GM18951 (cell line): ENCODE results near the gene NYAP1.
"Not testable (repeated sequence)": the region's sequence is repeated elsewhere in the genome, so short reads cannot be mapped to it uniquely, and the experiment has no call there.

Experiments
- POLR2A ChIP-seq: IDR thresholded peaks from 4 replicates; pipeline ENCODE4 v1.6.1; 2011; ENCODE audit warnings: mild to moderate bottlenecking; ENCODE audit not compliant: insufficient read length, insufficient read depth; ENCODE audit errors: extremely low read depth
- in situ Hi-C: fragments of 300-500 bp; cut with MboI; formaldehyde crosslinking; loops from one replicate; pipeline ENCODE4 v1.12.0; 2022; ENCODE audit warnings: low sequenced_read_pairs, mixed read lengths, inconsistent platforms; ENCODE audit not compliant: unreplicated experiment

Gene NYAP1

DNA sequence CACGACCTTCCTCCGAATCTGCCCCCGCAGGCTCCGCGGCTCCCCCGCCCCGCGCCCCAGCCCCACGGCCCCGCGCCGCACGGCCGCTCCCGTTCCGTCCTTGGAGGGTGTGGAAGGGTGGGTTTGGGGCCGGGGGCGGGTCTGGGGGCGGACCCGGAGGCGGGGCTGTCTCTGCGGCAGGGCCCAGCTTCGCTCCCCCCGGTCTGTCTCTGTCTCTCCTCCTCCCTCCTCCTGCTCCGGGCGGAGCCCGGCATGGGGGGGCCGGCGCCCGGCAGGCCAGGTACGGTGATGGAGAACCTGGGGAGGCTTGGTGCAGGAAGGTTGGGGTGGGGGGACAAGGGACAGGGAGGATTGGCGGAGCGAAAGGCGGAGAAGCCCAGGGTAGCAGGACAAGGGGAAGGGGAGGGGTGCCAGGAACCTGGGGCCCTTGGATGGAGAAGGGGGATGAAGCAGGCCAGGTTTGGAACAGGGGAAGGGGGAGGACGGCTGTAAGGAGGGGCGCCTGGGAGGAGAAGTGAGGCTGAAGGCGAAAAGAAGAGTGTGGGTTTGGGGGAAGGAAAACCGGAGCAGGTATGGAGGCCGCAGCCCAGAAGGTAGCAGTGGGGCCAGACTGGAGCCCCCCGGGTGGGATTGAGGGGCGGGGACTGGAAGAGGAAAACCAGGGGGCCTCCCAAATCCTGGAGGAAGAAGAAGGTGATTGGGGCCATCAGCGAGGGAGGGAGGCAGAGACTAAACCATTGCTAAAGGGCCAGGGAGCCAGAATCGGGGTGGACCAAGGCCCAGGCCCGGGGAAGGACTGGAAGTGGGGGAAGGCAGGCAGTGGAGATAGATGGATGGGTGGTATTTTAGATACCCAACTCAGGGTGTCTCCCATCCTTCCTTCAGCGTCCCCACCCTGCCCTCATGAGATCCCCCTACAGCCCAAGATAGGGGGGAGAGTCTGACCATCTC is at the start of gene NYAP1:
TSS of gene NYAP1 (plus strand) at position 206 of the 951 bp plus-strand sequence. CDS start 1,385 bp downstream, outside the sequence.
- in situ Hi-C loops = no loop called here
- TF ChIP-seq POLR2A = no peak

DNA sequence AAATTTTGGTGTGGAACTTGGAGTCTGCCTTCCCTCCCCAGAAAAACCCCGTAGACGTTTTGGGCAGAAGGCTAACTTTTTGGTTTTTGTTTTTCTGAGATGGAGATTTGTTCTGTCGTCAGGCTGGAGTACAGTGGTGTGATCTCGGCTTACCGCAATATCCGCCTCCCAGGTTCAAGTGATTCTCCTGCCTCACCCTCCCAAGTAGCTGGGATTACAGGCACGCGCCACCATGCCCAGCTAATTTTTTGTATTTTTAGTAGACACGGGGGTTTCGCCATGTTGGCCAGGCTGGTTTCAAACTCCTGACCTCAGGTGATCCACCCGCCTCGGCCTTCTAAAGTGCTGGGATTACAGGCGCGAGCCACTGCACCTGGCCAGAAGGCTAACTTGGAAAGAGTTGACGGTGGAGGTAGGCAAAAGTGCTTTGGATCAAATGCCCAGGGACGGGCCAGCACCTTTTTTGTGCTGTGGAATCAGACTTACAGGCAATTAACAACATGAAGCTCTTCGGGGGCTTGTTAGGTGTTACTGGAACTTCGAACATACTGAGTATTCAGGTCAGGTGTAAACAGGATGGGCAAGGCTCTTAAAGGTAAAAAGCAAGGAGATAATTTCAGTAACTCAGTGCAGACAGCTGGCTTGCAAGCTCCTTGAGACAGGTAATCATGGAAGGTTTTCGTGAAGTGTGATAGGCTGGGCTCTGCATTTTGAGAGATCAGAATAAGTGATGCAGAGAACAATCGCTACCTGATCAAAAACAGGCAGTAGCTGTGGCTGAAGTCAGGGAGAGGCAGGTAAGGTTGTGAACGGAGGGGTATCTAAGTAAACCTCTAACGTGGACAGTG is 49.2 kb upstream of the NYAP1 start:
- in situ Hi-C loops = no loop called here
- no peak for TF ChIP-seq POLR2A

DNA sequence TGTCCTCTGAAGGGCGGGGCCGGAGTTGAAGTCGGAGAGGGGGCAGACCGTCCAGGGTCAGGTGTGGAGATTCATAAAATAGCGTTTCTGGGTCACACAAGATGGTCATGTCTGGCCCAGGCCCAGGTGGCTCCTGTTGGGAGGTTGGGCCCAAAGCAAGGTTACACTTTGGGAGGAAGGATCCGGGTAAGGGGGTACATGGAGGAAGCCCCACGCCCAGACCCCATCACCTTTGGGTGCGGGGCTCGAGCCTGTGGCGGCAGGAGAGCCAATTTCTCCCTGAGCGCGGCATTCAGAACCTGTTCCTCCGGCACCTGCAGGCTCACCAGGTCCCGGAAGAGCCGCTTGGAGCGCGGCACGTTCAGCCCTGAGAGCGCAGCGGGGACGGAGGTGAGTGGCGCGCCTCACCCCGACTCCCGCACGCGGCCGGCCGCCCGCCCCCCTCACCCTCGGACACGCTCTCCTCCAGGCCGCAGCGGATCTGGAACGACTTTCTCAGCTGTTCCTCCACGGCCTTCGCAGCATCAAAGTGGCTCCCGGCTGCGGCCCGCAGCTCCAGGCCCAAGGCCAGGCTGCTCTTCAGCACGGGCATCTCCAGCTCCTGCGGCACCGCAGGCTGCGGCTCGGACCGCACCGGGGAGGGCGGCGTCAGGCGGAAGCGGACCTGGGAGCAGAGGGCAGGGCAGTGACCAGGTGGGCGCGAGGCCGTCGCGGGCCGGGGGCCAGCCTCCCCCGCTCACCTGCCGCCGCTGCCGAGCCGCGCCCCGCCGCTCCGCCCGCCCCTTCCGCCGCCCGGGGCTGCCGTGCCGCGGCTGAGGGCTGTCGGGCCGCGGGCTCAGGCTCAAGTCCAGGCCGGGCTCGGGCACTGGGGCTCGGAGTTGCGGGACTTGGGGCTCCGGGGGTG is 48.1 kb upstream of the NYAP1 start:
- in situ Hi-C loops = no loop called here

DNA sequence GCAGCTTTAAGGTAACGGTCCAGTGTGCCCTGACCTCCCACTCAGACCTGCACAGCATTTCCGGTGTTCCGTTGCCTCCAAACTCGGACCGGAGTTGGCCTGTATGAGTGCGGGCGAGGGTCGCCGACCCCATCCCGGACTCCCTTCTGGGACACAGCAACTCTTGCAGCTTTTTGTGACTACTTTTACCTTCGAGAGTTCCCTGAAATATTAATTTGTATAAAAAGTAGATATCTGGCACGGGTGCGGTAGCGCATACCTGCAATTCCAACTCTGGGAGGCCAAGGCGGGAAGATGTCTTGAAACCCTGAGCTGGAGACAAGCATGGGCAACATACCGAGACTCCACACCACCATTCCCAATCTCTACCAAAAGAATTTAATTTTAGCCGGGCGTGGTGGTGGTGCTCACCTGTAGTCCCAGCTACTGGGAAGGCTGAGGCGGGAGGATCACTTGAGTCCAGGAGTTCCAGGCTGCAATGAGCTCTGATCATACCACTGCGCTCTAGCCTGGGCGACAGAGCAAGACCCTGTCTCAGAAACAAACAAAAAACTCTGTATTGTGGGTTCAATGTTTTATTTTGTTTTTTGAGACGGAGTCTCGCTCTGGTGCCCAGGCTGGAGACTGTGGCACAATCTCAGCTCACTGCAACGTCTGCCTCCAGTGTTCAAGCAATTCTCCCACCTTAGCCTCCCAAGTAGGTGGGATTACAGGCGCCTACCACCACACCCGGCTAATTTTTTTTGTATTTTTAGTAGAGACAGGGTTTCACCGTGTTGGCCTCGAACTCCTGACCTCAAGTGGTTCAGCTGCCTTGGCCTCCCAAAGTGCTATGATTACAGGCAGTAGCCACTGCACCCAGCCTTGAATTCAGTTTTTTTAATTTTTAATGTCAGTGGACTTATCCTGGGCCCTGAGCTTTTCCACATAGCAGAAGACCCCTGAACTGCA is 46.3 kb upstream of the NYAP1 start:
- in situ Hi-C loops = no loop called here
- no peak for TF ChIP-seq POLR2A

More for the DNA sequence above, 48.1 kb upstream of the NYAP1 start:
- peak; percentile 26 for TF ChIP-seq POLR2A

DNA sequence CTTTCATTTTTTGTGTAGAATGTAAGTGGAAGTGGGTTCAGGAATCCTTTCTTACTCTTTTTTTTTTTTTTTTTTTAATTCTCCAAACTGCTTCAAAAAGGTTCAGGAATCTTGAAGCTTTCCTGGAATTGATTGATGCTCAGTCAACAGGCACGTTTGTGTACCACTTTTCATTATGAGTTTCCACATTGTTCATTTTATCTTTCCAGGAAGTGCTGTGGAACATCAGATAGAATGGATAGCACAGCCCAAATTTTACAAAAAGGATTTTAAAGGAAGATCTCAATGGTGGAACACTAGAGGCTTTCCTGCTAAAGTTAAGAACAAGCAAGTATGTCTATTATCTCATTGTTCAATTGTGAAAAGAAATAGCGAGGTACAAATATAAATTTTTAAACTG is 45.6 kb upstream of the NYAP1 start:
- no peak for TF ChIP-seq POLR2A
- in situ Hi-C loops = no loop called here

DNA sequence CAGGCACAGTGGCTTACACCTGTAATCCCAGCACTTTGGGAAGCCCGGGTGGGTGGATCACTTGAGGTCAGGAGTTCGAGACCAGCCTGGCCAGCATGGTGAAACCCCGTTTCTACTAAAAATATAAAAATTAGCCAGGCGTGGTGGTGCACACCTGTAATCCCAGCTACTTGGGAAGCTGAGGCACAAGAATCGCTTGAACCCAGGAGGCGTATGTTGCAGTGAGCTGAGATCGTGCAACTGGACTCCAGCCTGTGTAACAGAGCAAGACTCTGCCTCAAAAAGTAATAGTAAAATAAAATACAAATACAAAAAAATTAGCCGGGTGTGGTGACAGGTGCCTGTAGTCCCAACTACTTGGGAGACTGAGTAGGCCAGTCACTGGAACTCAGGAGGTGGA is 45.0 kb upstream of the NYAP1 start:
- in situ Hi-C loops = not testable (repeated sequence)

DNA sequence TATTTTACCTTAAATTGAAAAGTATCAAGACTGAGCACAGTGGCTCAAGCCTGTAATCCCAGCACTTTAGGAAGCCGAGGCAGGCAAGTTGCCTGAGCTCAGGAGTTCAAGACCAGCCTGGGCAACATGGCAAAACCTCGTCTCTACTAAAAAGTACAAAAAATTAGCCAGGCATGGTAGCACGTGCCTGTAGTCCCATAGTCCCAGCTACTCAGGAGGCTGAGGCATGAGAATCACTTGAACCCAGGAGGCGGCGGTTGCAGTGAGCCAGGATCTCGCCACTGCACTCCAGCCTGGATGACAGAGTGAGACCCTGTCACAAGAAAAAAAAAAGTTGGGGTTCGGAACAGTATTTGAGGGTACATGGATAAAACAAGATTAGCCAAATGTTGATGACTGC is 44.5 kb upstream of the NYAP1 start:
- in situ Hi-C loops = not testable (repeated sequence)

DNA sequence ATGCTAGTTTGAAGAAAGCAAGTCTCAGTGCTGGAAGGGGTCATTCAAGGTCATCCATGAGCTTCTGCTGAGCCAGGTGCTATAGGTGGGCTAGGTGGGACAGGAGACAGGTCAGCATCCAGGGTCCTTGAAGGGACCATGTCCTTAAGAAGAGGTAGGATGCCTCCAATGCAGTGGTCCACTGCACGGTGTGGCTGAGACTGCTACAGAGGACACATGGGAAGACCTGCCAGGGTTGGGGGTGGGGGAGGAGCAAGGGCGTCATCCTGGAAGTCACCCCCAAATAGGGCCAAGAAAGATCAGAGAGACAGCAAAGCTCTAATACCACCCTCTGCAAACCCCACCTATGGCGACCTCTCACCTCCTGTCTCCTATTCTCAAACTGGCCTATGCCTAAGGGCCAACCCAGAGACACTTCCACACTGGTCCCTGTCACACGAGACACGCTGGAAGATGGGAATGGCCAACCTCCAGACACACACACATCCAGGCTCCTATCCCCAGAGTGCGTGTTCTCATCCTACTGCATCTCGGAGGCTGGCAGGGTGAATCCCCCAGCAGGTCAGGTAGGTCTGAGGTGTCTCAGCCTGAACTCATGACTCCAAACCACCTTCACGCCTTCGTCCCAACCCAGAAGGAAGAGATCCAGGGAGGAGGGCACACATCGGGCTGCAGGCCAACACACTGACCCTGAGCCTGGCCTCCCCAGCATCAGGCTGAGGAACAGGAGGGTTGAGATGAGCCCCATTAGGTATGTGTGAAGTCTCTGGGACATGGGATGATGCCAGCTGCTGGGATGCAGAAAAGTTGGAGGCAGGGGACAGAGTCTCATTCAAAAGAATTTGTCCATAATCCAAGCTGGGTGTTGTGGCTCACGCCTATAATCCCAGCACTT is 41.8 kb upstream of the NYAP1 start:
- no peak for TF ChIP-seq POLR2A
- in situ Hi-C loops = no loop called here

DNA sequence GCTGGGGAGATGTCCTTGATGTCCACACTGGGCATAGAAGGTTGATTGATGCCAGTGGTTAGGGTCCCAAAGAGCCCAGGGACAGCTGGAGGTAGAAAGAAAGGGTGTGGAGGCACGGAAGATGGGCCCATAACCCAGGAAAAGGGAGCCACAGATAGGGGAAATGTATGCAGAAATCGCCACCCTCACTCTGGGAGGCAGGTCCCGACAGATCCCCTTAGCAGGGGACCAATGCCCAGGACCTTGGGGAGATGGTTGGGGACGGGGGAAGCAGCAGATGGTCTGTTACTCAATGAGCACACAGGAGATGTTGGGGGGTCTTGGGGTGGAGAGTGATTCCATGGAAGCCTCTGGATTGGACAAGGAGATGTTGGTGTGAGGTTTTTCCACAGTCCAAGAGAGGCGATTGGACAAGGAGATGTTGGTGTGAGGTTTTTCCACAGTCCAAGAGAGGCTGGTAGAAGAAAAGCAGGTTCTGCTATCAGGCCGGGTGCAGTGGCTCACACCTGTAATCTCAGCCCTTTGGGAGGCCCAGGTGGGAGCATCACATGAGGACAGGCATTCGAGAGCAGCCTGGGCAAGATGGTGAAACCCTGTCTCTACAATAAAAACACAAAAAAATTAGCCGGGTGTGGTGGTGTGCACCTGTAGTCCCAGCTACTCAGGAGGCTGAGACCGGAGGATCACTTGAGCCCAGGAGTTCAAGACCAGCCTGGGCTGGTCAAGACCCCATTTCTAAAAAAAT is 40.5 kb upstream of the NYAP1 start:
- in situ Hi-C loops = no loop called here
- TF ChIP-seq POLR2A = no peak
